BJ (cell line): ENCODE data around the gene MYO10. TPM values are rescaled to one million over a fixed set of nuclear protein-coding genes. Genes with fewer than 3 reads are reported as not detected.

Experiments used
- CTCF ChIA-PET: fragments of 350-600 bp; formaldehyde crosslinking; extraction: SDS; loops from one replicate; lab custom pipeline; 2021; ENCODE audit warnings: antibody characterized with exemption, inconsistent platforms; lab: Yijun Ruan, JAX
- POLR2A ChIA-PET: fragments of 300-600 bp; sonication (Branson Sonifier 250); formaldehyde crosslinking; extraction: SDS; loops from one replicate; lab custom pipeline; 2021; ENCODE audit warnings: antibody characterized with exemption; lab: Charles Lee
- DNase-seq: peaks from one replicate; pipeline ENCODE4 v3.0.0-alpha.2; 2011; ENCODE audit warnings: low read depth
- H3K27me3 ChIP-seq: 2 replicates; pipeline ENCODE4 v1.6.0; 2011; ENCODE audit warnings: low read length; ENCODE audit not compliant: control insufficient read depth, insufficient read depth
- H3K36me3 ChIP-seq: 2 replicates; pipeline ENCODE4 v1.5.1; 2011; ENCODE audit warnings: low read length; ENCODE audit not compliant: control insufficient read depth, insufficient read depth
- H3K4me3 ChIP-seq: 2 replicates; pipeline ENCODE4 v1.5.1; 2011; ENCODE audit warnings: low read depth, mild to moderate bottlenecking, control low read depth, low read length
- CTCF ChIP-seq: IDR thresholded peaks from 2 replicates; pipeline ENCODE4 v1.5.1; 2011; ENCODE audit warnings: low read depth, mild to moderate bottlenecking, control low read depth, inconsistent platforms, low read length, moderate library complexity; ENCODE audit not compliant: insufficient read depth
- polyA plus RNA-seq: library from polyadenylated mRNA; depleted of rRNA; stranded (reverse); fragments of >200 nt; gene quantifications from 2 replicates; pipeline ENCODE4 v1.2.3, GENCODE V29; 2011

MYO10 gene
- polyA plus RNA-seq, 1 experiment, result 17.1 TPM

DNA sequence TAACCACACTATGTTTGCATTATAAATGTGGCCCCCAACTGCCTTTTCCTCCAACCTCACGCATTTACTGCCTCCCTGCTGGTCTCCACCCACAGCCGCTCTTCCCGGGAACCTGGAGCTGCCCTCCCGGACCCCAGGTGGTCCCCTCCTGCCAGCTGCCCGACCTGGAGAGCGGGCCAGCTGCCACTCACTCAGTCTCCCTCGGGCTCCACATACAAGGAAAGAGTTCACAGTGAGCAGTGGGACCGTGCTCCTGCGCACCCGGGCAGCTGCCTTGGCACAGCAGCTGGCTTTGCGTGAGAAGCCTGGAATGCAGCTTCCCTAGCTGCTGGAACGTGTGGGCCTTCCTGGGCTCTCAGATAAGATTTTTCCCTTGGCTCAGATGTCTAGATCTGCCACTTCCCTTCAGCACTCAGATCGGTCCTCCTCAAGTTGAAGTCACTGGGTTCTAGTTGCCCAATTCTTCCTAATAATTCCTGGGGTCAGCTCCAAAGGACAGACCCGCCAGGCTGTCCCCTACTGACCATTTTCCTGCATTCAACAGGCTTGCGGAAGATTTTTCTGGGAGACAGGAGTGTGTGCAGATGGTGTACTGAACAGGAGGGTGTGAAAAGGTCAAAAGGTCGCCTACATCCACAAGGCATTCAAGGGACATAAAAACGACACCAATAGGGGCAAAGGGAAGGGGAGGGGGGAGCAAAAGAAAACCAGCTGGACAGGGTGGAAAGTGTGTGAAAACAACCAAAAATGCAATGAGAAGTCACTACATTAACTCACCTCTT lies 69.1 kb downstream of the MYO10 start:
- DNase-seq, result no peak
- Histone ChIP-seq H3K4me3 (no peak overlapping the region), H3K27me3 (no peaks in the 10 kb centered on the region), H3K36me3 (no peaks in the 10 kb centered on the region)
- ChIA-PET CTCF (interaction anchor here (0.6 to 0.8 kb wide), 3 partner anchors 35 to 1380 kb away, joined by 3 read pairs; no protein-coding TSS in a partner anchor), POLR2A (no interaction called here)
- no peak for TF ChIP-seq CTCF

DNA sequence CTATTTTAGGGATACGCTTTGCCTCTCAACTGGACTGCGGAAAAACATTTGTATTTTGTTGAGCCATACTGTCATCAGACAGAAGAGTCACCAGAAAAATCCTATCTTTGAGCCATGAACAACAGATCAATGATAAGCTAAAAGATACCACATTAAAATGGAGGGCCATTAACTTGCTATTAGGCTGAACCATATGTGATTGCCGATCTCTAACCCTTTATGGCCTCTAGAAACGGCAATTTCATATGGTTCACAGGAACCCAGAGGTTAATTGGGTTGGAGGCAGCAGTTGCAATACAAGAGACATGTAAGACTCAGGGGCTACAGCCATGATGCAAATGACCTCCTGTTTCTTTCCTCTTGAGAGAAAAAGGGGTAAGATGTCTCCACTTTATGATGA lies 69.8 kb downstream of the MYO10 start:
- TF ChIP-seq CTCF, result no peak
- H3K27me3 ChIP-seq, result no peaks in the 10 kb centered on the region
- no peak for DNase-seq
- ChIA-PET CTCF (interaction anchor here (0.6 to 1.3 kb wide), 3 partner anchors 36 to 1379 kb away, joined by 3 read pairs; no protein-coding TSS in a partner anchor), POLR2A (no interaction called here)
- H3K4me3 ChIP-seq, result no peak overlapping the region
- H3K36me3 ChIP-seq, result no peaks in the 10 kb centered on the region

GRCh38 chr5:16865151-16865550 lies 70.9 kb downstream of the MYO10 start:
- ChIA-PET CTCF (interaction anchor here (1.3 to 1.4 kb wide), 4 partner anchors 9 to 266 kb away, joined by 3 to 4 read pairs (median 4); no protein-coding TSS in a partner anchor), POLR2A (no interaction called here)
- TF ChIP-seq CTCF, result no peak
- Histone ChIP-seq H3K4me3 (no peak overlapping the region), H3K36me3 (no peaks in the 10 kb centered on the region), H3K27me3 (no peaks in the 10 kb centered on the region)
- no peak for DNase-seq

DNA sequence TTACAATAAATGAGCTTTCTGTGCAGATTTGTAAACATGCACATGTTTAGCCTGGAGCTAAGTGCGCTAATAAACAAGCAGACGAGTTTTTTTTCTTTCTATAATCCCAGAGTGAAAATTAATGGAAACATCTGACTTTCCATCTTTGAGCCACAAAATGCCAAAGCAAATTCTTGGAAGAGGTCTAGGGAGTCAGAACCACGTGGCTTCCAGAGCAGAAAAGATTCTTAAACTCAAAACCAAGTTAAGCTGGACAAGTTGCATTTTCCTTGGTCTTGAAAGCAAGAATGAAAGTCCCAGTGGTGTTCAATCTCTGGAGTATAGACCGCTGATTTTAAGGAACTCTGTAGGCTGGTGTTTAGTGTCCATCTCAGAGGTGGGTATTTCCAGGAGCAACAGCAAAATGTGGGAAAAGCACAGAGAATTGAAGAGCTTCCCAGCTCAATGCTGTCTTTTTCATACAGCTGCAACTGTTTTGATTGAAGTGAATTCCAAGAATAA lies 71.4 kb downstream of the MYO10 start:
- no peaks in the 10 kb centered on the region for H3K27me3 ChIP-seq
- POLR2A ChIA-PET, result no interaction called here
- CTCF ChIA-PET, result interaction anchor here (1.3 to 1.4 kb wide), 4 partner anchors 9 to 267 kb away, joined by 3 to 4 read pairs (median 4); no protein-coding TSS in a partner anchor
- no peak for TF ChIP-seq CTCF
- DNase-seq, result no peak
- H3K4me3 ChIP-seq, result no peak overlapping the region
- no peaks in the 10 kb centered on the region for H3K36me3 ChIP-seq

DNA sequence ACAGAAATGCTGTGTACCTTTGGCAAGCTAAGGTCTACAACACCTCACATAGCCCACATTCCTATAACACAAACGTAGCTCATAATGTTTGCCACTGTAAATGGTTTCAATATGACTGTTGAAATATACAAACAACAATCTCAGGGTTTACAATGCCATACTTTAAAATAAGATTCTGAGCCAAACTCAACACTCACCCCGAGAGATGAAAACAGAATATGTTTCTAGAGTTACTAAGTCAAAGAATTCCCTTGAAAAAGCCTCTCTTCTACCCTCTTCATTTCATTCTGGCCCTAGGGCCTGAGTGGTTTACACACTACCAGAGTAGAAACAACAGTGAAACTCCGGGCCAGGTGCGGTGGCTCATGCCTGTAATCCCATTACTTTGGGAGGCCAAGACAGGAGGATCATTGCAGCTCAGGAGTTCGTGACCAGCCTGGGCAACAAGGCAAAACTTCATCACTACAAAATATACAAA lies 72.6 kb downstream of the MYO10 start:
- no peak for DNase-seq
- CTCF ChIA-PET, result interaction anchor here (0.6 to 1.1 kb wide), 4 partner anchors 68 to 353 kb away, joined by 3 read pairs; no protein-coding TSS in a partner anchor
- no peak for TF ChIP-seq CTCF
- POLR2A ChIA-PET, result interaction anchor here (0.6 kb wide), 2 partner anchors 49 to 52 kb away, joined by 3 to 16 read pairs; no protein-coding TSS in a partner anchor
- Histone ChIP-seq H3K4me3 (no peak overlapping the region), H3K27me3 (no peaks in the 10 kb centered on the region), H3K36me3 (no peaks in the 10 kb centered on the region)
